Body of pancreas (tissue), 4 donors: ENCODE data around the gene ZNF407. TPM values are rescaled to one million over a fixed set of nuclear protein-coding genes. Genes with fewer than 3 reads are reported as not detected.

Experiments
- ATAC-seq: fragments of 150-250 bp; one replicate; pipeline ENCODE4 v1.9.1; 2016
- DNase-seq, 4 donors: peaks; one replicate each; pipeline ENCODE4 v3.0.0-alpha.2; 2019
- H3K27ac ChIP-seq, 4 donors: fragments of 200-600 bp; sonication (generic); 1 replicate in 3 of 4; 2 replicates in 1 of 4; pipeline versions ENCODE4 v1.5.1 to v1.6.1; 2016 to 2019; ENCODE audit warnings: mild to moderate bottlenecking in 1 of 4, mixed read lengths in 1 of 4, moderate library complexity in 1 of 4
- H3K27me3 ChIP-seq, 2 donors: fragments of 200-600 bp; sonication (generic); one replicate each; pipeline ENCODE4 v1.6.0; 2016; ENCODE audit warnings: mild to moderate bottlenecking in 1 of 2
- H3K36me3 ChIP-seq, 2 donors: fragments of 200-600 bp; sonication (generic); replicated peaks in 1 of 2; 2 replicates each; pipeline ENCODE4 v1.5.1; 2016; ENCODE audit warnings: low read depth in 2 of 2; ENCODE audit not compliant: insufficient read depth in 1 of 2
- H3K4me1 ChIP-seq: fragments of 200-600 bp; sonication (generic); one replicate; pipeline ENCODE4 v1.6.0; 2016
- H3K4me3 ChIP-seq, 2 donors: fragments of 200-600 bp; sonication (generic); 1 replicate in 1 of 2; 2 replicates in 1 of 2; pipeline ENCODE4 v1.5.1; 2016 to 2019
- H3K9me3 ChIP-seq, 3 donors: fragments of 200-600 bp; sonication (generic); 1 replicate in 2 of 3; 2 replicates in 1 of 3; pipeline ENCODE4 v1.5.1; 2016
- POLR2A ChIP-seq, 3 donors: fragments of 450-650 bp; IDR thresholded peaks; one replicate each; pipeline ENCODE4 v1.6.1; 2016; ENCODE audit warnings: antibody characterized with exemption in 3 of 3, mild to moderate bottlenecking in 2 of 3
- WGBS, 2 donors: methylation state at CpG; one replicate each; pipeline ENCODE4 v1.1.5; 2017; 5-methylcytosine and 5-hydroxymethylcytosine counted together
- intact Hi-C: fragments of 100-400 bp; cut with DNase I; formaldehyde crosslinking; loops from one replicate; pipeline ENCODE4 v1.15.1; 2023
- total RNA-seq, 2 donors: library from RNA; depleted of rRNA; stranded (reverse); fragments of >200 nt; gene quantifications; one replicate each; pipeline ENCODE4 v1.1.0, GENCODE V29; 2016
- TF ChIP-seq, protein P1 (sequence below), 7 experiments: fragments of 450-650 bp in 4 of 7; fragments of 200-600 bp in 3 of 7; sonication (generic) in 3 of 7; IDR thresholded peaks; one replicate each; pipeline ENCODE4 v1.5.1; 2016 to 2019; ENCODE audit warnings: antibody characterized with exemption in 7 of 7

Gene ZNF407
- total RNA-seq, 2 donors from 2014 or later = 14.3 to 19.1 TPM

DNA sequence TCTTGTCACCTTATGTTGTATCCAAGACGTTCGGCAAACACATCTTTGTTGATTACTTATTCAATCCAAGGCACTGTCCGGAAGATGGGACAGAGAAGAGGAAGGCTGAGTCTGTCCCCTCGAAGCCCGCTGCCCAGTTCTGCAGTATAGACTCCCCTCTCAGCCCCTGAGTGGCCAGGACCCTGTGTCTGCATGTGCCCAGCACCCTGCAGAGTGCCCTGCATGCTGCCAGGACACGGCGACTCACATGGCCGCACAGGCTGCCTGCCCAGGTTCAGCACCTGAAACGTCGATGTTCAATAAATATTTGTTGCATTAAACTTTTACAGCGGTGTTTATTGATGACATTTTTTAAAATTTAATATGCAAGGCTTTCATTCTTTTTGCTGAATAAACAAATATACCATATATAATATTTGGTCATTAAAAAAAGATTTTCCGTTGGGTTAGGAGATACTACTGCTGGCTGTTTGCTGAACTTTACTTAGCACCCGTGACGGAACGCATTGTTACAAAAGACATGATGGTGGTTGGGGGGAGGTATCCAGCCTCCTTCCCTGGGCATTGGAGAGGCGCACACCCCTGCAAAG is 464.7 kb downstream of the ZNF407 start:
- 89 to 93% methylated on average over 16 of the region's 16 CpGs for WGBS, 2 donors
- Histone ChIP-seq H3K27me3 (no peaks in the 10 kb centered on the region), H3K9me3 (no peaks in the 10 kb centered on the region), H3K4me3 (no peak overlapping the region), H3K4me1 (no peaks in the 10 kb centered on the region), H3K27ac (no peak overlapping the region), H3K36me3 (peaks cover 3 to 5% of the 10 kb centered on the region in 2 donors)
- intact Hi-C loops = no loop called here
- DNase-seq = no peak
- TF ChIP-seq, protein P1, sequence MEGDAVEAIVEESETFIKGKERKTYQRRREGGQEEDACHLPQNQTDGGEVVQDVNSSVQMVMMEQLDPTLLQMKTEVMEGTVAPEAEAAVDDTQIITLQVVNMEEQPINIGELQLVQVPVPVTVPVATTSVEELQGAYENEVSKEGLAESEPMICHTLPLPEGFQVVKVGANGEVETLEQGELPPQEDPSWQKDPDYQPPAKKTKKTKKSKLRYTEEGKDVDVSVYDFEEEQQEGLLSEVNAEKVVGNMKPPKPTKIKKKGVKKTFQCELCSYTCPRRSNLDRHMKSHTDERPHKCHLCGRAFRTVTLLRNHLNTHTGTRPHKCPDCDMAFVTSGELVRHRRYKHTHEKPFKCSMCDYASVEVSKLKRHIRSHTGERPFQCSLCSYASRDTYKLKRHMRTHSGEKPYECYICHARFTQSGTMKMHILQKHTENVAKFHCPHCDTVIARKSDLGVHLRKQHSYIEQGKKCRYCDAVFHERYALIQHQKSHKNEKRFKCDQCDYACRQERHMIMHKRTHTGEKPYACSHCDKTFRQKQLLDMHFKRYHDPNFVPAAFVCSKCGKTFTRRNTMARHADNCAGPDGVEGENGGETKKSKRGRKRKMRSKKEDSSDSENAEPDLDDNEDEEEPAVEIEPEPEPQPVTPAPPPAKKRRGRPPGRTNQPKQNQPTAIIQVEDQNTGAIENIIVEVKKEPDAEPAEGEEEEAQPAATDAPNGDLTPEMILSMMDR (IDR thresholded peaks at IDR 0.05) = no peak
- TF ChIP-seq POLR2A (IDR thresholded peaks at IDR 0.05) = no peak
- ATAC-seq = no peak

- DNase-seq = no peak
- Histone ChIP-seq H3K27me3 (no peaks in the 10 kb centered on the region), H3K9me3 (no peaks in the 10 kb centered on the region), H3K4me1 (no peaks in the 10 kb centered on the region), H3K27ac (no peak overlapping the region), H3K4me3 (no peak overlapping the region), H3K36me3 (peaks cover 3 to 5% of the 10 kb centered on the region in 2 donors)
- no peak for TF ChIP-seq POLR2A (IDR thresholded peaks at IDR 0.05)
- TF ChIP-seq, protein P1 (IDR thresholded peaks at IDR 0.05) = no peak
- intact Hi-C loops = no loop called here
- WGBS, 2 donors = 90 to 99% methylated on average over 19 of the region's 27 CpGs
- no peak for ATAC-seq
Measured at GRCh38 chr18:75063196-75063595, 465.5 kb downstream of the ZNF407 start.

DNA sequence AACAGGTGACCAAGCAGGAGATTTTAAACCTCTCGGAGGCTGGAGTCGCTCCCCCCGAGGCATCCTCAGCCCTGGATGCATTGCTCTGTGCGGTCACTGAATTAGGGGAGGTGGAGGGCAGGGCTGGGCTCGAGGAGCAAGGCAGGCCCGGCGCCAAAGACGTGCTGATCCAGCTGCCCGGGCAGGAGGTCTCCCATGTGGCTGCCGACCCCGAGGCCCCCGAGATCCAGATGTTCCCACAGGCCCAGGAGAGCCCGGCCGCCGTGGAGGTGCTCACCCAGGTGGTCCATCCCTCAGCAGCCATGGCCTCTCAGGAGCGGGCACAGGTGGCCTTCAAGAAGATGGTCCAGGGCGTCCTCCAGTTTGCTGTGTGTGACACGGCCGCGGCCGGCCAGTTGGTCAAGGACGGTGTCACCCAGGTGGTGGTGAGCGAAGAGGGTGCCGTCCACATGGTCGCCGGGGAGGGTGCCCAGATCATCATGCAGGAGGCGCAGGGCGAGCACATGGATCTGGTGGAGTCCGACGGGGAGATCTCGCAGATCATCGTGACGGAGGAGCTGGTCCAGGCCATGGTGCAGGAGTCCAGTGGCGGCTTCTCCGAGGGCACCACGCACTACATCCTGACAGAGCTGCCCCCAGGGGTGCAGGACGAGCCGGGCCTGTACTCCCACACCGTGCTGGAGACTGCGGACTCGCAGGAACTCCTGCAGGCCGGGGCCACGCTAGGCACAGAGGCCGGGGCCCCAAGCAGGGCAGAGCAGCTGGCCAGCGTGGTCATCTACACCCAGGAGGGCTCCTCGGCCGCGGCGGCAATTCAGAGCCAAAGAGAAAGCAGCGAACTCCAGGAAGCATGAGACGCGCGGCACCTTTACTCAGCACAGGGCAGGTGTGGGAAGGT is 466.2 kb downstream of the ZNF407 start:
- no peak overlapping the region for H3K27ac ChIP-seq
- TF ChIP-seq, protein P1 (IDR thresholded peaks at IDR 0.05) = no peak
- no peak for TF ChIP-seq POLR2A (IDR thresholded peaks at IDR 0.05)
- H3K27me3 ChIP-seq = no peaks in the 10 kb centered on the region
- ATAC-seq (no peak), DNase-seq (no peak)
- WGBS, 2 donors = 93 to 94% methylated on average over 36 to 52 of the region's 53 CpGs
- intact Hi-C loops = no loop called here
- H3K36me3 ChIP-seq = peaks cover 3 to 5% of the 10 kb centered on the region in 2 donors
- H3K9me3 ChIP-seq = no peaks in the 10 kb centered on the region
- H3K4me3 ChIP-seq = no peak overlapping the region
- no peaks in the 10 kb centered on the region for H3K4me1 ChIP-seq

DNA sequence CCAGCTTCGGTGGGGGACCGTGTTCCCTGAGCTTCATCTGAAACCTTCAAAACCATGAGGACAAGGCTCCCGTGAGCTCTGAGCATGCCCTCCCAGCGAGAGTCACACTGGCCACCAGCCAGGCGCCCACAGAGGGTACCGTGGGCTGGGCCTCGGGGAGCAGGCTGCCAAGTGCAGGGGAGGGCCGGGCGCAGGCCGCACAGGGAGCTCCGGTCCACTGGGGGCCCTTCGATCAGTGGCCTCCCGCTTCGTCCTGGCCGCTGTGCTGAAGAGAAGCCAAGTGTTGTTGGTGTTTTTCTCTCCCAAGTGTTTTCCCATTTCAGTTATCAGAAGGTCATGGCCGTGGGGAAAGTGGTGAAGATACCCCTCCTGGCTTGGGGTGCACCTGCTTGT is 466.8 kb downstream of the ZNF407 start:
- ATAC-seq (no peak), DNase-seq (no peak)
- H3K9me3 ChIP-seq = no peaks in the 10 kb centered on the region
- no peaks in the 10 kb centered on the region for H3K4me1 ChIP-seq
- peaks cover 3 to 5% of the 10 kb centered on the region in 2 donors for H3K36me3 ChIP-seq
- no peak overlapping the region for H3K4me3 ChIP-seq
- H3K27me3 ChIP-seq = no peaks in the 10 kb centered on the region
- intact Hi-C loops = no loop called here
- 88 to 90% methylated on average over 9 to 12 of the region's 16 CpGs for WGBS, 2 donors
- H3K27ac ChIP-seq = no peak overlapping the region
- TF ChIP-seq, protein P1 (IDR thresholded peaks at IDR 0.05) = no peak
- TF ChIP-seq POLR2A (IDR thresholded peaks at IDR 0.05) = no peak
